Measurements from ENCODE around the gene OLIG1.

OLIG1 gene

DNA sequence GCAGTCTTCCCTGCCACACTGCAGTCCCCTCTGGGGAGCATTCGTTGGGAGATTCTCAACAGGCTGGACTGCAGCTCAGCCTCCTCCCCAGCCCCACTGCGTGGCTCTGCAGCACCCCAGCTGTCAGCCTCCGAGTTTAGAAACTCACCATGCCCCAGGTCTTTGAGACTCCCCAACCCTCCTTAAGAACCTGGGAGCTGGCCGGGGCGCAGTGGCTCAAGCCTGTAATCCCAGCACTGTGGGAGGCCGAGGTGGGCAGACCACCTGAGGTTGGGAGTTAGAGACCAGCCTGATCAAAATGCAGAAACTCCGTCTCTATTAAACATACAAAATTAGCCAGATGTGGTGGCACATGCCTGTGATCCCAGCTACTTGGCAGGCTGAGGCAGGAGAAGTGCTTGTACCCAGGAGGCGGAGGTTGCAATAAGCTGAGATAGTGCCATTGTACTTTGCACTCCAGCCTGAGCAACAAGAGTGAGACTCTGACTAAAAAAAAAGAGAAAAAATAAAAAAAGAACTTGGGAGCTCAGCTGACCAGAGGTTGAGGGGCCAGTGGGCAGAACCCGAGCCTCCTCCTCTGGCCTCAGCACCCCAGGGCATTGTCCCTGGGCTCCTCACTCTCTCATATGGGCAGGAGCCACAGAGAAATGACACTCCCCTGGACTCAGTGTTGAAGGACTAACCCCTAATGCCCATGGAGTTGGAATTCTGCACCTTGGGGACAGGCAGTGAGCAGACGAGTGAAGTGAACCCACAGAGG is 38.6 kb upstream of the OLIG1 start:
- Histone ChIP-seq H3K4me3 (ENCODE audit: low read depth in 1 of 2, low read length in 2 of 2) (no peak overlapping the region), H3K36me3 (ENCODE audit: control insufficient read depth in 1 of 2, insufficient read depth in 2 of 2, low read length in 2 of 2) (no peaks in the 10 kb centered on the region), H3K27me3 (ENCODE audit: control insufficient read depth in 1 of 2, insufficient read depth in 2 of 2, low read length in 2 of 2) (peaks cover 70 to 77% of the 10 kb centered on the region in 2 donors), H3K9me3 (ENCODE audit: control insufficient read depth in 1 of 2, low read length in 2 of 2) (no peaks in the 10 kb centered on the region), H3K9ac (ENCODE audit: low read depth in 1 of 2, low read length in 2 of 2) (no peak overlapping the region), H3K27ac (ENCODE audit: low read depth, low read length) (no peak overlapping the region), H3K4me1 (ENCODE audit: control insufficient read depth in 1 of 2, insufficient read depth in 2 of 2, low read length in 2 of 2) (peaks cover 0 to 6% of the 10 kb centered on the region in 2 donors)

- H3K36me3 ChIP-seq (ENCODE audit: control insufficient read depth in 1 of 2, insufficient read depth in 2 of 2, low read length in 2 of 2), result no peaks in the 10 kb centered on the region
- no peak overlapping the region for H3K27ac ChIP-seq (ENCODE audit: low read depth, low read length)
- H3K9ac ChIP-seq (ENCODE audit: low read depth in 1 of 2, low read length in 2 of 2), result no peak overlapping the region
- H3K4me1 ChIP-seq (ENCODE audit: control insufficient read depth in 1 of 2, insufficient read depth in 2 of 2, low read length in 2 of 2), result peaks cover 0 to 6% of the 10 kb centered on the region in 2 donors
- no peaks in the 10 kb centered on the region for H3K9me3 ChIP-seq (ENCODE audit: control insufficient read depth in 1 of 2, low read length in 2 of 2)
- H3K27me3 ChIP-seq (ENCODE audit: control insufficient read depth in 1 of 2, insufficient read depth in 2 of 2, low read length in 2 of 2), result peaks cover 60 to 72% of the 10 kb centered on the region in 2 donors
- H3K4me3 ChIP-seq (ENCODE audit: low read depth in 1 of 2, low read length in 2 of 2), result no peak overlapping the region
These were observed 37.4 kb upstream of the OLIG1 start for GRCh38 chr21:33032434-33033047.

DNA sequence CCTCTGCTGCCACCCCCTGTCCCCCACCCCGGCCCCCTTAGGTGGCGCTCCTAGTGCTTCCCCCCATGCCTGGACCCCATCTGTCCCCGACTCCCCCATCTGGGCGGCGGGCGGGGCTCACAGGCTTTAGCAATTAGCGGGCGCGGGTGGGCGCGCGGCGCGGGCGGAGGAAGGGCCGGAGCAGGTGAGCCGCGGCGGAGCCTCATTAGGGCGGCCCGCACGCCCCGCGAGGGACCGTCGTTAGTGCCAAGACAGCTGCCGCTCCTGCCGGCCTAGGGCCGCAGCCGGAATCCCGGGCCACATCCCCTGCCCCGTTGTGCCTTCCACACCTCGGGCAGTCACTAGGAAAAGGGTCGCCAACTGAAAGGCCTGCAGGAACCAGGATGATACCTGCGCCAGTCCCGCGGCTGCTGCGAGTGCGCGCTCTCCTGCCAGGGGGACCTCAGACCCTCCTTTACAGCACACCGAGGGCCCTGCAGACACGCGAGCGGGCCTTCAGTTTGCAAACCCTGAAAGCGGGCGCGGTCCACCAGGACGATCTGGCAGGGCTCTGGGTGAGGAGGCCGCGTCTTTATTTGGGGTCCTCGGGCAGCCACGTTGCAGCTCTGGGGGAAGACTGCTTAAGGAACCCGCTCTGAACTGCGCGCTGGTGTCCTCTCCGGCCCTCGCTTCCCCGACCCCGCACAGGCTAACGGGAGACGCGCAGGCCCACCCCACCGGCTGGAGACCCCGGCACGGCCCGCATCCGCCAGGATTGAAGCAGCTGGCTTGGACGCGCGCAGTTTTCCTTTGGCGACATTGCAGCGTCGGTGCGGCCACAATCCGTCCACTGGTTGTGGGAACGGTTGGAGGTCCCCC is 36.6 kb upstream of the OLIG1 start:
- Histone ChIP-seq H3K9ac (ENCODE audit: low read depth in 1 of 2, low read length in 2 of 2) (no peak overlapping the region), H3K36me3 (ENCODE audit: control insufficient read depth in 1 of 2, insufficient read depth in 2 of 2, low read length in 2 of 2) (no peaks in the 10 kb centered on the region), H3K27ac (ENCODE audit: low read depth, low read length) (no peak overlapping the region), H3K27me3 (ENCODE audit: control insufficient read depth in 1 of 2, insufficient read depth in 2 of 2, low read length in 2 of 2) (peaks cover 53 to 64% of the 10 kb centered on the region in 2 donors), H3K9me3 (ENCODE audit: control insufficient read depth in 1 of 2, low read length in 2 of 2) (no peaks in the 10 kb centered on the region), H3K4me1 (ENCODE audit: control insufficient read depth in 1 of 2, insufficient read depth in 2 of 2, low read length in 2 of 2) (peaks cover 0 to 6% of the 10 kb centered on the region in 2 donors), H3K4me3 (ENCODE audit: low read depth in 1 of 2, low read length in 2 of 2) (no peak overlapping the region)

DNA sequence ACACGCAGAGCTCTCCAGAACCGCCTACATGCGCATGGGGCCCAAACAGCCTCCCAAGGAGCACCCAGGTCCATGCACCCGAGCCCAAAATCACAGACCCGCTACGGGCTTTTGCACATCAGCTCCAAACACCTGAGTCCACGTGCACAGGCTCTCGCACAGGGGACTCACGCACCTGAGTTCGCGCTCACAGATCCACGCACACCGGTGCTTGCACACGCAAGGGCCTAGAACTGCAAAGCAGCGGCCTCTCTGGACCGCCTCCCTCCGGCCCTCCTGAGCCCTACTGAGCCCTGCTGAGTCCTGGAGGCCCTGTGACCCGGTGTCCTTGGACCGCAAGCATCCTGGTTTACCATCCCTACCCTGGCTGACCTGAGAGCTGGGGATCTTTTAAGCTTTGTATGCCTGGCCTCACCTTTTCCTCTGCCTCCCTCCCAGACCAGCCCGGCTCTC is 36.0 kb upstream of the OLIG1 start:
- Histone ChIP-seq H3K27ac (ENCODE audit: low read depth, low read length) (no peak overlapping the region), H3K4me3 (ENCODE audit: low read depth in 1 of 2, low read length in 2 of 2) (no peak overlapping the region), H3K9ac (ENCODE audit: low read depth in 1 of 2, low read length in 2 of 2) (no peak overlapping the region), H3K27me3 (ENCODE audit: control insufficient read depth in 1 of 2, insufficient read depth in 2 of 2, low read length in 2 of 2) (peaks cover 47 to 57% of the 10 kb centered on the region in 2 donors), H3K9me3 (ENCODE audit: control insufficient read depth in 1 of 2, low read length in 2 of 2) (no peaks in the 10 kb centered on the region), H3K4me1 (ENCODE audit: control insufficient read depth in 1 of 2, insufficient read depth in 2 of 2, low read length in 2 of 2) (peaks cover 0 to under 1% of the 10 kb centered on the region in 2 donors), H3K36me3 (ENCODE audit: control insufficient read depth in 1 of 2, insufficient read depth in 2 of 2, low read length in 2 of 2) (no peaks in the 10 kb centered on the region)

GRCh38 chr21:33035147-33035546 is 34.8 kb upstream of the OLIG1 start:
- Histone ChIP-seq H3K36me3 (ENCODE audit: control insufficient read depth in 1 of 2, insufficient read depth in 2 of 2, low read length in 2 of 2) (no peaks in the 10 kb centered on the region), H3K4me3 (ENCODE audit: low read depth in 1 of 2, low read length in 2 of 2) (no peak overlapping the region), H3K27ac (ENCODE audit: low read depth, low read length) (no peak overlapping the region), H3K9me3 (ENCODE audit: control insufficient read depth in 1 of 2, low read length in 2 of 2) (no peaks in the 10 kb centered on the region), H3K27me3 (ENCODE audit: control insufficient read depth in 1 of 2, insufficient read depth in 2 of 2, low read length in 2 of 2) (peaks cover 37 to 46% of the 10 kb centered on the region in 2 donors), H3K9ac (ENCODE audit: low read depth in 1 of 2, low read length in 2 of 2) (no peak overlapping the region), H3K4me1 (ENCODE audit: control insufficient read depth in 1 of 2, insufficient read depth in 2 of 2, low read length in 2 of 2) (no peaks in the 10 kb centered on the region)

DNA sequence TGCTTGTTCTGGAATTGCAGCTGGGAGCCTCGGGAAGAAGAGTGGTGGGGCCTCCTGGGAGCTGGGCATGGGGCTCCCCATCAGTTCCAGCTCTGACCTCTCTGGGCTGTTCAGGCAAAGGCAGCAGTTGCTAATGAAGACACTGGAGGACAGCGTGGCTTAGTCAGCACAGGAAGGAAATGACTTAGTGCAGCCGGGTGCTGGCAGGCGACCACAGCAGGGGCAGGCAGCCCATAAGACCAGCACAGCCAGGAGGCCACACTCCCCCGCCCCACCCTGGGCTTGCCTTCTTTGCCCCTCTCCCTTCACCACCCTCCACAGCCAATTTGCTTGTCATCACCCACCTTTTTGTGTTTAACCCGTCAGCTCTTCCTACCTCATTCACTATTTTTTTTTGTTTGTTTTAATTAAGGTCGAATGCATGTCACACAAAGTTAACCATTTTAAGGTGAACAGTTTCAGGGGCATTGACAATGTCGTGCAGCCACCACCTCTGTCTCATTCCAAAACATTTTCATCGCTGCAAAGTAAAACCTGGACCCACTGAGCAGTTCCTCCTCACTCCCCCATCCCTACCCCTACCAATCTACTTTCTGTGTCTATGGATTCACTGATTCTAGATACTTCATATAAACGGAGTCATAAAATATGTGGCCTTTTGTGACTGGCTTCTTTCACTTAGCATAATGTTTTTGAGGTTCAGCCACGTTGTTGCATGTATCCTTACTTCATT is 33.3 kb upstream of the OLIG1 start:
- no peak overlapping the region for H3K9ac ChIP-seq (ENCODE audit: low read depth in 1 of 2, low read length in 2 of 2)
- no peak overlapping the region for H3K4me3 ChIP-seq (ENCODE audit: low read depth in 1 of 2, low read length in 2 of 2)
- no peaks in the 10 kb centered on the region for H3K4me1 ChIP-seq (ENCODE audit: control insufficient read depth in 1 of 2, insufficient read depth in 2 of 2, low read length in 2 of 2)
- H3K27me3 ChIP-seq (ENCODE audit: control insufficient read depth in 1 of 2, insufficient read depth in 2 of 2, low read length in 2 of 2), result peaks cover 37 to 40% of the 10 kb centered on the region in 2 donors
- no peaks in the 10 kb centered on the region for H3K36me3 ChIP-seq (ENCODE audit: control insufficient read depth in 1 of 2, insufficient read depth in 2 of 2, low read length in 2 of 2)
- H3K9me3 ChIP-seq (ENCODE audit: control insufficient read depth in 1 of 2, low read length in 2 of 2), result no peaks in the 10 kb centered on the region
- no peak overlapping the region for H3K27ac ChIP-seq (ENCODE audit: low read depth, low read length)

DNA sequence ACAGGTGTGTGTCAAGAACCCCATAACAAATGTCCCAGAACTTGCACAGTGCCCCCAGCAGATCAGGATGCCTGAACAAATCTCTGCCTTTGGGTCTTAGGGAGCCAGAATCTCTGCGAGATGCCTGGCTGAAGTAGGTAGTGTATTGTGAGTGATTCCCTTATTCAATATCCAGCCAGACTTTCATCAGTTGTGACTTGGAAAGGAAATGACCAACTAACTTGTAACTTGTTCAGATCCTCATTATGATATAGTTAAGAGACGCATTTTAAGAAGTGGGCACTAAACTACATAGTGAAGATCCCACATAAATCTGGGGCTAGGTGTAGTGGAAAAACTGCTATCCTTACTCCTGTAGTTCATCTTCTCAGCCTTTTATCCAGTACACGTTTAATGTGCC is 32.4 kb upstream of the OLIG1 start:
- Histone ChIP-seq H3K27me3 (ENCODE audit: control insufficient read depth in 1 of 2, insufficient read depth in 2 of 2, low read length in 2 of 2) (peaks cover 32 to 35% of the 10 kb centered on the region in 2 donors), H3K36me3 (ENCODE audit: control insufficient read depth in 1 of 2, insufficient read depth in 2 of 2, low read length in 2 of 2) (no peaks in the 10 kb centered on the region), H3K9ac (ENCODE audit: low read depth in 1 of 2, low read length in 2 of 2) (no peak overlapping the region), H3K4me1 (ENCODE audit: control insufficient read depth in 1 of 2, insufficient read depth in 2 of 2, low read length in 2 of 2) (no peaks in the 10 kb centered on the region), H3K27ac (ENCODE audit: low read depth, low read length) (no peak overlapping the region), H3K4me3 (ENCODE audit: low read depth in 1 of 2, low read length in 2 of 2) (no peak overlapping the region), H3K9me3 (ENCODE audit: control insufficient read depth in 1 of 2, low read length in 2 of 2) (no peaks in the 10 kb centered on the region)

DNA sequence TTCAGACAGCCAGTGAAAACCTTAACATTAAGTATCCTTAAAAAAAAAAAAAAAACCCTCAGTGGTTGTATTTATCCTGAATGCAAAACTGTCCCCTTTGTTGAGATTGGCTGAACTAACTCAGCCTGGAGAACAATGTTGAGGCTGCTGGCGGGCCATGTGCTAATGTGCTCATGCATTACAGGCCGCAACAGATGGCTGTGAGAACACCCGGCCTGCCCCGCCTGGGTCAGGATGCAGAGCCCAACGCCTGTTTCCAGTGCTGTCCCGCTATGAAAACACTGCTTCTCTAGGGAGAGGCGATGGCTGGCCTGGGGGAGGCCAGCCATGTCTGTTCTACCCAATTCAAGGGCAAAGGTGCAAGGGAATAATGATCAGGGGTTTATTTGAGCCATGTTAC is 30.4 kb upstream of the OLIG1 start:
- no peak overlapping the region for H3K9ac ChIP-seq (ENCODE audit: low read depth in 1 of 2, low read length in 2 of 2)
- H3K27me3 ChIP-seq (ENCODE audit: control insufficient read depth in 1 of 2, insufficient read depth in 2 of 2, low read length in 2 of 2), result peaks cover 16 to 34% of the 10 kb centered on the region in 2 donors
- no peaks in the 10 kb centered on the region for H3K4me1 ChIP-seq (ENCODE audit: control insufficient read depth in 1 of 2, insufficient read depth in 2 of 2, low read length in 2 of 2)
- H3K4me3 ChIP-seq (ENCODE audit: low read depth in 1 of 2, low read length in 2 of 2), result no peak overlapping the region
- H3K27ac ChIP-seq (ENCODE audit: low read depth, low read length), result no peak overlapping the region
- no peaks in the 10 kb centered on the region for H3K36me3 ChIP-seq (ENCODE audit: control insufficient read depth in 1 of 2, insufficient read depth in 2 of 2, low read length in 2 of 2)
- no peaks in the 10 kb centered on the region for H3K9me3 ChIP-seq (ENCODE audit: control insufficient read depth in 1 of 2, low read length in 2 of 2)

DNA sequence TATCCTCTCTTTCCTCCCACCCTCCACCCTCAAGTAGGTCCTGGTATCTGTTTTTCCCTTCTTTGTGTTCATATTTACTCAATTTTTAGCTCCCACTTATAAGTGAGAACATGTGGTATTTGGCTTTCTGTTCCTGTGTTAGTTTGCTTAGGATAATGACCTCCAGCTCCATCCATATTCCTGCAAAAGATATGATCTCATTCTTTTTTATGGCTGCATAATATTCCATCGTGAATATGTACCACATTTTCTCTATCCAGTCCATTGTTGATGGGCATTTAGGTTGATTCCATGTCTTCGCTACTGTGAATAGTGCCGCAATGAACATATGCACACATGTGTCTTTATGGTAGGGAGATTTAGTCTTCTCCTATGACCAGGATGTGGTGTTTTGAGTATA is 29.7 kb upstream of the OLIG1 start:
- Histone ChIP-seq H3K4me1 (ENCODE audit: control insufficient read depth in 1 of 2, insufficient read depth in 2 of 2, low read length in 2 of 2) (no peaks in the 10 kb centered on the region), H3K36me3 (ENCODE audit: control insufficient read depth in 1 of 2, insufficient read depth in 2 of 2, low read length in 2 of 2) (no peaks in the 10 kb centered on the region), H3K9ac (ENCODE audit: low read depth in 1 of 2, low read length in 2 of 2) (no peak overlapping the region), H3K27me3 (ENCODE audit: control insufficient read depth in 1 of 2, insufficient read depth in 2 of 2, low read length in 2 of 2) (peaks cover 14 to 29% of the 10 kb centered on the region in 2 donors), H3K9me3 (ENCODE audit: control insufficient read depth in 1 of 2, low read length in 2 of 2) (no peaks in the 10 kb centered on the region), H3K4me3 (ENCODE audit: low read depth in 1 of 2, low read length in 2 of 2) (no peak overlapping the region), H3K27ac (ENCODE audit: low read depth, low read length) (no peak overlapping the region)
